IgD-negative memory B cell (primary cell): ENCODE measurements around the gene GABRA1. TPM values are rescaled to one million over a fixed set of nuclear protein-coding genes. Genes with fewer than 3 reads are reported as not detected.

Experiments
- H3K27ac Mint-ChIP-seq, 3 donors: one replicate each; pipeline ENCODE4 v1.8.0; 2020 to 2022; ENCODE audit warnings: mild to moderate bottlenecking in 3 of 3, mixed read lengths in 3 of 3, moderate library complexity in 1 of 3
- H3K27me3 Mint-ChIP-seq: one replicate; pipeline ENCODE4 v1.8.0; 2021; ENCODE audit warnings: mixed read lengths
- H3K36me3 Mint-ChIP-seq: one replicate; pipeline ENCODE4 v1.8.0; 2020; ENCODE audit warnings: mild to moderate bottlenecking, mixed read lengths
- H3K4me1 Mint-ChIP-seq, 3 donors: one replicate each; pipeline ENCODE4 v1.8.0; 2020 to 2022; ENCODE audit warnings: mixed read lengths in 3 of 3, mild to moderate bottlenecking in 1 of 3
- H3K4me3 Mint-ChIP-seq, 4 donors: one replicate each; pipeline ENCODE4 v1.8.0; 2020 to 2022; ENCODE audit warnings: mild to moderate bottlenecking in 4 of 4, mixed read lengths in 4 of 4, moderate library complexity in 3 of 4
- H3K9me3 Mint-ChIP-seq, 3 donors: one replicate each; pipeline ENCODE4 v1.8.0; 2020 to 2021; ENCODE audit warnings: mixed read lengths in 3 of 3, mild to moderate bottlenecking in 1 of 3
- polyA plus RNA-seq: library from polyadenylated mRNA; unstranded; fragments of 300-500 nt; fragmentation: Illumina TruSeq; gene quantifications from one replicate; pipeline ENCODE4 v1.2.3, GENCODE V29; 2021

Gene GABRA1
- polyA plus RNA-seq, 1 donor from 2014 or later, result not detected

GRCh38 chr5:161921781-161922180 lies 73.9 kb downstream of the GABRA1 start:
- Mint-ChIP-seq H3K27ac (no peak overlapping the region), H3K4me3 (no peak overlapping the region), H3K9me3 (peaks cover 2 to 14% (median 14%) of the 10 kb centered on the region in 3 donors), H3K27me3 (no peaks in the 10 kb centered on the region), H3K36me3 (no peaks in the 10 kb centered on the region), H3K4me1 (no peaks in the 10 kb centered on the region)

GRCh38 chr5:161924270-161924669 lies 76.3 kb downstream of the GABRA1 start:
- H3K36me3 Mint-ChIP-seq, result no peaks in the 10 kb centered on the region
- peaks cover 2 to 17% (median 16%) of the 10 kb centered on the region in 3 donors for H3K9me3 Mint-ChIP-seq
- no peak overlapping the region for H3K4me3 Mint-ChIP-seq
- H3K27me3 Mint-ChIP-seq, result no peaks in the 10 kb centered on the region
- no peak overlapping the region for H3K27ac Mint-ChIP-seq
- no peaks in the 10 kb centered on the region for H3K4me1 Mint-ChIP-seq

- Mint-ChIP-seq H3K4me3 (no peak overlapping the region), H3K27me3 (no peaks in the 10 kb centered on the region), H3K4me1 (no peaks in the 10 kb centered on the region), H3K36me3 (no peaks in the 10 kb centered on the region), H3K27ac (no peak overlapping the region), H3K9me3 (peaks cover 2 to 17% (median 16%) of the 10 kb centered on the region in 3 donors)
Observed at GRCh38 chr5:161925960-161926359, 78.0 kb downstream of the GABRA1 start.

GRCh38 chr5:161934486-161934885 lies 86.6 kb downstream of the GABRA1 start:
- H3K9me3 Mint-ChIP-seq, result peaks cover 0 to 8% (median 4%) of the 10 kb centered on the region in 3 donors
- H3K4me3 Mint-ChIP-seq, result no peak overlapping the region
- H3K27ac Mint-ChIP-seq, result no peak overlapping the region
- no peaks in the 10 kb centered on the region for H3K27me3 Mint-ChIP-seq
- no peaks in the 10 kb centered on the region for H3K36me3 Mint-ChIP-seq
- no peaks in the 10 kb centered on the region for H3K4me1 Mint-ChIP-seq

GRCh38 chr5:161944974-161945373 lies 97.1 kb downstream of the GABRA1 start:
- H3K27me3 Mint-ChIP-seq, result no peaks in the 10 kb centered on the region
- H3K9me3 Mint-ChIP-seq, result peaks cover 0 to 4% (median 2%) of the 10 kb centered on the region in 3 donors

GRCh38 chr5:161946911-161947310 lies 99.0 kb downstream of the GABRA1 start:
- H3K27me3 Mint-ChIP-seq, result no peaks in the 10 kb centered on the region
- peaks cover 0 to 4% (median 2%) of the 10 kb centered on the region in 3 donors for H3K9me3 Mint-ChIP-seq
- H3K27ac Mint-ChIP-seq, result no peak overlapping the region
- H3K4me1 Mint-ChIP-seq, result no peaks in the 10 kb centered on the region
- no peaks in the 10 kb centered on the region for H3K36me3 Mint-ChIP-seq
- no peak overlapping the region for H3K4me3 Mint-ChIP-seq

More at GRCh38 chr5:161944974-161945373, 97.1 kb downstream of the GABRA1 start:
- Mint-ChIP-seq H3K4me1 (no peaks in the 10 kb centered on the region), H3K36me3 (no peaks in the 10 kb centered on the region), H3K27ac (no peak overlapping the region), H3K4me3 (no peak overlapping the region)

Other genes starting within 250 kb of the GABRA1 start
- not detected for gene GABRA6, start 162.4 kb upstream of the GABRA1 start, polyA plus RNA-seq
- not detected for gene GABRG2, start 219.7 kb downstream of the GABRA1 start, polyA plus RNA-seq